ENCODE measurements around the gene LRRC23.
"Not testable (repeated sequence)": the region's sequence is repeated elsewhere in the genome, so short reads cannot be mapped to it uniquely, and the experiment has no call there.

The LRRC23 gene

GRCh38 chr12:6899837-6900519 lies 4.6 kb upstream of the LRRC23 start:
- DNase-seq (ENCODE audit: extremely low read depth in 1 of 2, low read depth in 1 of 2), result no peak

GRCh38 chr12:6902448-6902847 lies 2.2 kb upstream of the LRRC23 start:
- DNase-seq (ENCODE audit: extremely low read depth in 1 of 2, low read depth in 1 of 2), result no peak

DNA sequence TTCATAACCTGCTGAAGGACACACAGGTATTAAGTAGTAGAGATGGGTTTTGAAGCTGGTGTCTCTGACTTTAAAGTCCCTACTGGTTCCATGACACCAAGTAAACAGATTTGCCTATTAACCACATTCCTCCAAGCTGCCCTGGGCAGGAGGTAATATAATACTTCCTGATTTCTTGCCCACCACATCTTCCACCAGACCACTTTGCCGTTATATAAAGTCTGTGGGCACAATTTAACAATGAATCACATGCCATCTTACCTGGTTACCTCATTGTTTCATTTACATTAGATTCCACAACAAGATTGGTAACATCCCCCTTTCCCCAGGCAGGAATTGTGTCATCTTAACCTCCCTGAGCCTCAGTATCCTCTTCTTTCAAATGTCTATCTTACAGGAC lies 900 bp upstream of the LRRC23 start:
- DNase-seq (ENCODE audit: extremely low read depth in 1 of 2, low read depth in 1 of 2), result no peak

DNA sequence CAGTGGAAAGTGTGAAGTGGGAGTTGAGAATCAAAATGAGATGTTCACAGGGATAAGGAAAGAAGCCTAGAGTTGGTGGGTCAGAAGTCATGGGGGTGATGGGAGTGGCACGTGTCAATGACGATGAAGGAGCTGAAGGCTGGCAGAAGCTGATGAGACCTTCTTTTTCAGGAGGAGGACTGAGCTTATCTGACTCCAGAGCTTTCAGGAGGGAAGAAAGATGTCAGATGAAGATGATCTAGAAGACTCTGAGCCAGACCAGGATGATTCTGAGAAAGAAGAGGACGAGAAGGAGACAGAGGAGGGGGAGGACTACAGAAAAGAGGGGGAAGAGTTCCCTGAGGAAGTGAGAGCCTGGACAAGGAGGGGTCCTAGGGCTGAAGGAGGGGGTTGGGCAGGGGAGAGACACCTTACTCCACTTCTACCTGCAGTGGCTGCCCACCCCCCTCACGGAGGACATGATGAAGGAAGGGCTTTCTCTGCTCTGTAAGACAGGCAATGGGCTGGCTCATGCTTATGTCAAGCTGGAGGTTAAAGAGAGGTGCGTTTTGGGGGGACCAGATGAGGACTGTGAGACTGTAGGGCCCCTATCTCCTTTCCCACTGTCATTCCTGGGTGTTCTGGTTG lies 905 bp downstream of the LRRC23 start:
- DNase-seq (ENCODE audit: extremely low read depth in 1 of 2, low read depth in 1 of 2), result no peak

GRCh38 chr12:6908141-6908540 lies 3.5 kb downstream of the LRRC23 start:
- not testable (repeated sequence) for DNase-seq (ENCODE audit: extremely low read depth in 1 of 2, low read depth in 1 of 2)

DNA sequence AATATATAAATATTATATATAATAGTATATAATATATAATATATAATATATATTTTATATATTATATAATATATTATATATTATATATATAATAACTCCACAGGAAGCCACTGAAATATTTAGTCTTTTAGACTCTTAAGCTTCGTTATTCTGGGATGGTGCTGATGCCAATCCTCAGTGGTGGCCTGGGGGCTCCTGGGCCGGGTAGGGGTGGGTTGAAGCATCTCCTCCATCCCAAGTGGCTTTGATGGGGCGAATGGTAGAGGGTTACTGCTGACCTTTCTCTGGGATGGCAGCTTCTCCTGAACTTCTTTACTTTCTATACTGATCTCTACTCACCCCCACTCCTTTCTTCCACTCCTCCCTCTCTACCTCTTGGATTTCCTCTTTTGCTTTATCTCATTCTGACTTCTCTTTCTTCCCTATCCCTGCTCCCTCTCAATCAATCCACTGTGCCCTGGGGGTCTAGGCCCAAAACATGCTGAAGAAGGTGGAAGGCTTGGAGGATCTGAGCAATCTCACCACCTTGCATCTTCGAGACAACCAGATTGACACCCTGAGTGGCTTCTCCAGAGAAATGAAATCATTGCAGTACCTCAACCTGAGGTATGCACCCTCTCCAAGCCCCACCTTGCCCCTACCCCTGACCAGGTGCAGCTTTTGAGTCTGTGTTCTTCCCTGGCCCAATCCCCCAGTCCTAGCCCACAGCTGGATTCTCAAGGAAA lies 5.0 kb downstream of the LRRC23 start:
- DNase-seq (ENCODE audit: extremely low read depth in 1 of 2, low read depth in 1 of 2), result no peak

- DNase-seq (ENCODE audit: extremely low read depth in 1 of 2, low read depth in 1 of 2), result no peak
Observed at GRCh38 chr12:6912164-6912935, 7.7 kb downstream of the LRRC23 start.

DNA sequence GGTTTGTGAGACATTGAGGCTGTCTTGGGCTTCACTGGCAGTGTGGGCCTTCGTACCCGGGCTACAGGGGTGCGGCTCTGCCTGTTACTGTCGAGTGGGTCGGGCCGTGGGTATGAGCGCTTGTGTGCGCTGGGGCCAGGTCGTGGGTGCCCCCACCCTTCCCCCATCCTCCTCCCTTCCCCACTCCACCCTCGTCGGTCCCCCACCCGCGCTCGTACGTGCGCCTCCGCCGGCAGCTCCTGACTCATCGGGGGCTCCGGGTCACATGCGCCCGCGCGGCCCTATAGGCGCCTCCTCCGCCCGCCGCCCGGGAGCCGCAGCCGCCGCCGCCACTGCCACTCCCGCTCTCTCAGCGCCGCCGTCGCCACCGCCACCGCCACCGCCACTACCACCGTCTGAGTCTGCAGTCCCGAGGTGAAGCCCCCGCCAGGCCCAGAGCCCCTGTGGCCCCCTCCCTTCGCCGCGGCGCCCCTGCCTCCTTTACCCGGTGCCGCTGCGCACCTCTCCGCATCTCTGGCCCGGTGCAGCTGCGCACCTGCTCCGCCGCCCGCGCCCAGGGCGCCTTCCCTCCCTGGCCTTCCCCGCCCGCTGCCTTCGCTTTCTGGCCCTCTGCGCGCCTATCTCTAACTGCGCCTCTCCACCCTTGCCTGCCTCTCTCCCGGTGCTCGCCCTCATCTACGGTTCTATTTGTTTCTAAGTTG lies 9.8 kb downstream of the LRRC23 start, which contains the start of gene ENO2:
Gene ENO2 (plus strand): TSS at position 335 of the 701 bp plus-strand sequence. CDS start 1,253 bp downstream, outside the sequence.
- DNase-seq (ENCODE audit: extremely low read depth in 1 of 2, low read depth in 1 of 2), result peak; percentile 71 to 76

DNA sequence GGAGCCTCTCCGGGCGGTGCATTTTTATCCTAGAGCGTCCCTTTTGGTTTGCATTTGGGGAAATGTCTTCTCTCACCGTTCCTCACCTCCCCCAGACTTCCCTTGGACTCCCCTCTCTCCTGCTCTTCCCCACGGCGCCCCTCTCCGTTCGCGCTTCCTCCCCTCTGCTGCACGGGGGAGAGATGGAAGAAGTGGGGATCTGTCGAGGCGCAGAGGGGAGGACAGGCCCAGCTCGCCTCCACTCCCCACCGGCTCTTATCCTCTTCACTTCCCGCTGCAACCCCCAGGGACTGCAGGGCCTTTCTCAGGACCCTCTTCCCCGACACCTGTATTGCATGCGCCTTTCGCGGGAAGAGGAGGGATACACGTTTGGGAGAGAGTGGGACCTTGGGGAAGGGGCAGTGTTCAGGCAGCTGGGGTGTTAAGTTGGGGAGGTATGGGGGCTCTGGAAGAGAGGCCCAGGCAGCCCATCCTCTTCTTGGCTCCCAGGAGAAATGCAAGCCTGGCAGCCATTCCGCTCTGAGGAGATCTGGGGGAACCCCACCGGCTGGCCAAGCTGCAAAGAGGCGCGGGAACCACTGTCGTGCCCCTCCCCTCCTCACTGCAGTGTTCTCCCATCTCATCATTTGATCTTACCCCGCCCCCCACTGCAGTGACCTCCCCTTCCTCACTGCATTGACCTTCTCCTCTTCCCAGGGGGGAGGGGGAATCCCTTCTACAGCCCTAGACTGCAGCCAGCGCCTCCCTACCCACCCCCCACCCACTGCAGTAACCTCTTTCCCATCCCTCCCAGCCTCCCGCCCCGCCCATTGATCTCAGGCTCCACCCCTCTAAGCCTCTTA lies 10.5 kb downstream of the LRRC23 start:
- no peak for DNase-seq (ENCODE audit: extremely low read depth in 1 of 2, low read depth in 1 of 2)

DNA sequence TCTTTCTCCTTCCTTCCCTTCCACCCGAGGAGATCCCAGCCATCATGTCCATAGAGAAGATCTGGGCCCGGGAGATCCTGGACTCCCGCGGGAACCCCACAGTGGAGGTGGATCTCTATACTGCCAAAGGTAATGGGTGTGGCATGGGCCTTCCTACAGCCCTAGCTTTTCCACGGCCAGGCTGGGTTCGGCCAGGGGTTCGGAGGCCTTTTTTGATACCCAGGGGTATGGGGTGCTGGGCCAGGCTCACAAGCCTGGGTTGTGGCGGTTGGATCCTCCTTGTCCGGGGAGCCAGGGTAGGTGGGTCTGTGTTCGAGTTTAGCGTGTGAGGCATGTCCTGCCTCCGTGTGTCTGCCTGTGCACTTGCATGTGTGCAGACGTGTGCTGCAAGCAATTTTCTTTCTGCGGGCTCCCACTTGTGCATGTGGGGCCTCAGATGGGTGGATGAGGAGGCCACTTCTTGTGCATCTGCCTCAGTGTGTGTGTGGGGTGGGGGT lies 11.2 kb downstream of the LRRC23 start:
- no peak for DNase-seq (ENCODE audit: extremely low read depth in 1 of 2, low read depth in 1 of 2)

DNA sequence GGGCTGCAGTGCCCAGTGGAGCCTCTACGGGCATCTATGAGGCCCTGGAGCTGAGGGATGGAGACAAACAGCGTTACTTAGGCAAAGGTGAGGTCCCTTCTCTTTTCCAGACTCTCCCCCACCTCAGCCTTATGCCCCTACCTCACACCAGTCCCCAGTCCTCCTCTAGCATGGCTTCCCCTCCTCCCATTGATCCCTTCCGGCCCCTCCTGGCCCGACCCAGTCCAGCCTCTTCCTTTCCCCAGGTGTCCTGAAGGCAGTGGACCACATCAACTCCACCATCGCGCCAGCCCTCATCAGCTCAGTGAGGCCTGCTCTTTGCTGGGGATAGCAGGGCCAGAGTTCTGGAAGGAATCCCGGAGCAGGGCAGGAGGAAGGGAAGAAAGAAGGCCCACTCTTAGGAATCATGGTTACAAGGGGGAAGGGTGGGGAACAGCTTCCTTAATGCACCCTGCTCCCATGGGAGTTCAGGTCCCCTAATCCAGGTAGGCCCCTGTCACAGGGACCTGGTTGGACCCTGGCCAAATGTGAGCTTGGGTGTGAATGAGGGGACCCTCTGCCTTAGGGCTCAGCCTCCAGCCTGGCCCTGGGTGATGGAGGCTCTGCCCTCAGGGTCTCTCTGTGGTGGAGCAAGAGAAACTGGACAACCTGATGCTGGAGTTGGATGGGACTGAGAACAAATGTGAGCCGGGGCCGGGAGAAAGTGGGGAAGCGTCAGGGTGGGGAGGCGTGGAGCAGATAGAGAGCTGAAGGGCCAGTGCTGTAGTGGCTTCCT lies 12.0 kb downstream of the LRRC23 start:
- no peak for DNase-seq (ENCODE audit: extremely low read depth in 1 of 2, low read depth in 1 of 2)

- no peak for DNase-seq (ENCODE audit: extremely low read depth in 1 of 2, low read depth in 1 of 2)
Observed at GRCh38 chr12:6917491-6918231, 13.0 kb downstream of the LRRC23 start.

GRCh38 chr12:6919588-6919987 lies 15.0 kb downstream of the LRRC23 start:
- DNase-seq (ENCODE audit: extremely low read depth in 1 of 2, low read depth in 1 of 2), result no peak

DNA sequence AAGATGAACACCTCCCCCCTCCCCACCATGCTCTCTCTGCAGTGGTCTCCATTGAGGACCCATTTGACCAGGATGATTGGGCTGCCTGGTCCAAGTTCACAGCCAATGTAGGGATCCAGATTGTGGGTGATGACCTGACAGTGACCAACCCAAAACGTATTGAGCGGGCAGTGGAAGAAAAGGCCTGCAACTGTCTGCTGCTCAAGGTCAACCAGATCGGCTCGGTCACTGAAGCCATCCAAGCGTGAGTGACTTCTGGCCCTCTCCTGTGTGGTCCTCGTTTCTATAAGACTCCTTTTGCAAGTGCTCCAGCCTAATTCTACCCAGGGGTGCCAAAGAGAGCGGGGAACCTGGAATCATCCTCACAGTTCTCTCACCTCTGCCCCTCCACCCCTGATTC lies 16.9 kb downstream of the LRRC23 start:
- no peak for DNase-seq (ENCODE audit: extremely low read depth in 1 of 2, low read depth in 1 of 2)

- no peak for DNase-seq (ENCODE audit: extremely low read depth in 1 of 2, low read depth in 1 of 2)
Observed at GRCh38 chr12:6921996-6922946, 17.6 kb downstream of the LRRC23 start.

GRCh38 chr12:6923003-6923732 lies 18.5 kb downstream of the LRRC23 start:
- no peak for DNase-seq (ENCODE audit: extremely low read depth in 1 of 2, low read depth in 1 of 2)
